Measurements from ENCODE around the gene DCC.

- no peak for TF ChIP-seq POLR2A (IDR thresholded peaks at IDR 0.05; ENCODE audit: low read length)
- TF ChIP-seq GATA1 (IDR thresholded peaks at IDR 0.05; ENCODE audit: low read depth, low read length) = no peak
Measured at GRCh38 chr18:53360501-53361443, 1020.8 kb downstream of the DCC start.
